Measurements from ENCODE around the gene MYOG.

Gene MYOG

DNA sequence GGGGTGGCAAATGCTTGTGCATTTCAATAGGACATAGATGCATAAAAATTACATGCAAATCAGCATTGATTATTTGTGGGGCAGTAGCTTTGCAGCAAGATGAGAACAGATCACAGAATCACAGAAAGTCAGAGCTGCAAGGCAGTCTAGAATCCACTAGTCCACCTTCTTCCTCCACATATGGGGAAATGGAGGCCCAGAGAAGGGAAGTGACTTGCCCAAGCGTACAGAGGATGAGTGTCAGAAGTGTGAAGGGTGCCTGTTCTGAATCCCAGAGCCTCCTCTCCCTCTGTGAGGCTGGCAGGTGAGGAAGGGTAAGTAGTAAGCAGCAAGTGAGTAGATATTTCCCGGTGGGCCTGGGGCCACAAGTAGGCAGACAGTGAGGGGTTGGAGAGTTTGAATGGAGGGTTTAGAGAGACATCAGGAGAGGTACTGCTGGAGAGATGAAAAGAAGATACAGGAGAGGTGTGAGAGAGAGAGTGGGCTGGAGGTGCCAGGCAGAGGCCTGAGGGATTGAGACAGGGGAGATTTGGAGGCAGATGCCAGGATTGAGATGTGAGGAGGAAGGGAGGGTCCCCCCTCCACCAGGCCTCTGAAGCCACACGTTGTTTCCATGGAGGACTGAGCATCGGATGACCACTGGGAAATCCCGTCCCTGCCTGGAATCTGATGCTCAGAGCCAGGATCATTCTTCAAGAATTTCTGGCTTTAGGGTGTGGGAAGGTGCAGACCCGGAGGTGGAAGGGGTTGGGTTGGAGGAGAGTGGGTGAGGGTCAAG, 4.8 kb upstream of the MYOG start:
- DNase-seq (ENCODE audit: low spot score) = no peak

DNA sequence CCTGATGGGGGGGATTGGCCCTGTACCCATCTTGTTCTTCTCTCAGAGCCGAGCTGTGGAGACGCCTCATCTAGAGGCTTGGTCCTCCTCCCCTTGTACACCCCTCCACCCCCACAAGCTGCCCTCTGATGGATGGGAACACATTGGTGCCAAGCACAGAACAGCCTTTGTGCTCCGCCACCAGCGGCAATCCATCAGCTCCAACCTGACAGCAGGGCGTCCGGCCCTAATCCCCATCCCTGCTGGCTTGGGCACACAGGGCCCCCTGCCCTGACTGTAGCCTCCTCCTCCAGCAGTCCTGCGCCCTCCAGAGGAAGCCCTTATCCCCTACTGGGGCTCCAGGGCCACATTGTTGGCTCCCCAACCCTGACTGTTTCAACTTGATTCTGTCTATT, 3.8 kb upstream of the MYOG start:
- DNase-seq (ENCODE audit: low spot score) = no peak

DNA sequence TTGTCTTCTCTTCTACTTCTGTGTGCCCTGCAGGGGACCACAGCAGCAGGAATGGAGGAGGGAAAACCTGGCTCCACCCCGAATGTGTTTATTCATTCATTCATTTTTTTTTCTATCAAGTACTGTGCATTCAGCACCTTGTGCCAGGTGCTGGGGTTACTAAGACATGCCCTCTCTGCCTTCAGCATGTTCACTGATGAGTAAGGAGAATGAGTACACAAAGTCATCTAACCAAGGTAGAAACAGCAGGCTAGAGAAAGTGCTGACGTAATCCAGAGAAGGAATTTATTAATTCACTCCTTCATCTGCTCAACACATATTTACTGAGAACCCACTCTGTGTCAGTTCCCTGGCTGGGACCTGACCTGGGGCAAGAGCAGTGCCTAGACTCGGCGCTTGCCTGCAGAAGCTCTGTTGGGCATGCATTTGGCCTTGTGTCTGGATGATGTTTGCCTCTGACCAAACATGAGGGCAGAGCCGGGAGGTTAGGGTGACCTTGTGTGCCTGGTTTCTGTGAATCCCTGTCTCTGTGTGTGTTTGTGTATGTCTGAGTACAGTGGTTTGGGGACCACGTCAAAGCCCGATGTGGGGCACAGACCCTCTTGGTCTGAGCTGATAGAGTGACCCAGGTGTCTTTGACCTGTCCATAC, 3.3 kb upstream of the MYOG start:
- no peak for DNase-seq (ENCODE audit: low spot score)

GRCh38 chr1:203088441-203088840, 2.6 kb upstream of the MYOG start:
- DNase-seq (ENCODE audit: low spot score) = no peak

GRCh38 chr1:203086992-203087763, 1.4 kb upstream of the MYOG start:
- DNase-seq (ENCODE audit: low spot score) = no peak

DNA sequence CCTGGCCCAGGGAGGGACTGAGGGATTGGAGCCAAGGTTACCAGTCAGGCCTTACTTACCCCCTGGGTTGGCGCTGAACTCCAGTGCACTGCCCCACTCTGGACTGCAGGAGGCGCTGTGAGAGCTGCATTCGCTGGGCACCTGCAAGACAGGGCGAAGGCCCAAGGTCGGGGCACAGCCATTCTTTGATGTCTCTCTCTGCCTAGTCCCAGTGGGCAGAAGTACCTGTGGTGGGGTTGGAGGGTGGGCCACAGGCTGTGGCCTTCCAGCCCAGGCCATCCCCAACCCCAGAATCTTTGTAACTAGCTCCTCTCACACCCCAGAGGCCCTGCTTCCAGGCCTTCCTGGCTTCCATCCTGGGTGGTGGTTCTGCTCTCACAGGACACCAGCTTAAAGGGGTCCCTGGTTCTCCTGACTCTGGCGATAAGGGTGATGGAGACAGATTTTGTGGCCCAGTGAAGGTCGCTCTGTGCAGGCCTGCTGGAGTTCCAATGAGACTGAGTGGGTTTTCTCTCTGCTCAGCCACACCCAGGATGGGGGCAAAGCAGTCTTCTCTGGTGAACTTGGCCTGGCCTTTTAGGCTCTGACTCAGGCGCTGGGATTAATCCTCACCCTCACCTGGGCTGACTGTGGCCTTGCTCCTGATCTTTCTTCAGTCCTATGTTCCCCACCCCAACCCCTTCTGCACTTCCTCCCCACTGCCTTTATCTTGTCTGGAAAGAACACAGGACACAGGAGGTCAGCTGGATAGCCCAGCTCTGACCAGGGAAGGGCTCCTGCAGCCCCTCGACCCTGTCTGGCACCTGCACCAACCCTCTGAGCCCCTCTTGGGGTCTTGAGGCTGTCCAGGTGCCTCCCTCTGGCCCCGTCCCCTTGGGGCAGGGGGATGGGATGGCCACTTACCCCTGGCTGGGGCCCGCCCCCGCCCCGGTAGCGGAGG, 954 bp downstream of the MYOG start:
- no peak for DNase-seq (ENCODE audit: low spot score)

DNA sequence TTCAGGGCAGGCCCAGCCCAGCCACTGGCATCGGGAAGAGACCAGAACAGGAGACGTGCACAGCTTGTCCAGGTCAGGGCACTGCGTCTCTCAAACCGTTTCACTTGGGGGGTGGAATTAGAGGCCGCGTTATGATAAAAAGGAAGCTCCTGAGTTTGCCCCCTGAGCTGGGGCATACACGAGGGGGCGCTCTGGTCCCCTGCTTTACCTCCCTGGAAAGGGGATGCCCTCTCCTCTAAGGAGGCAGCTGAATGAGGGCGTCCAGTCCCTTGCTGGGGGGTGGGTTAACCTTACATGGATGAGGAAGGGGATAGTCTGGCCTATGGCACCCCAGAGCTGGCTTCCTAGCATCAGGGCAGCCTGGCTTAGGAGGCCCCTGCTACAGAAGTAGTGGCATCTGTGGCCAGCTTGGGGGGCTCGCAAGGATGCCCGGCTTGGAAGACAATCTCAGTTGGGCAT, 2.3 kb downstream of the MYOG start:
- DNase-seq (ENCODE audit: low spot score) = no peak

DNA sequence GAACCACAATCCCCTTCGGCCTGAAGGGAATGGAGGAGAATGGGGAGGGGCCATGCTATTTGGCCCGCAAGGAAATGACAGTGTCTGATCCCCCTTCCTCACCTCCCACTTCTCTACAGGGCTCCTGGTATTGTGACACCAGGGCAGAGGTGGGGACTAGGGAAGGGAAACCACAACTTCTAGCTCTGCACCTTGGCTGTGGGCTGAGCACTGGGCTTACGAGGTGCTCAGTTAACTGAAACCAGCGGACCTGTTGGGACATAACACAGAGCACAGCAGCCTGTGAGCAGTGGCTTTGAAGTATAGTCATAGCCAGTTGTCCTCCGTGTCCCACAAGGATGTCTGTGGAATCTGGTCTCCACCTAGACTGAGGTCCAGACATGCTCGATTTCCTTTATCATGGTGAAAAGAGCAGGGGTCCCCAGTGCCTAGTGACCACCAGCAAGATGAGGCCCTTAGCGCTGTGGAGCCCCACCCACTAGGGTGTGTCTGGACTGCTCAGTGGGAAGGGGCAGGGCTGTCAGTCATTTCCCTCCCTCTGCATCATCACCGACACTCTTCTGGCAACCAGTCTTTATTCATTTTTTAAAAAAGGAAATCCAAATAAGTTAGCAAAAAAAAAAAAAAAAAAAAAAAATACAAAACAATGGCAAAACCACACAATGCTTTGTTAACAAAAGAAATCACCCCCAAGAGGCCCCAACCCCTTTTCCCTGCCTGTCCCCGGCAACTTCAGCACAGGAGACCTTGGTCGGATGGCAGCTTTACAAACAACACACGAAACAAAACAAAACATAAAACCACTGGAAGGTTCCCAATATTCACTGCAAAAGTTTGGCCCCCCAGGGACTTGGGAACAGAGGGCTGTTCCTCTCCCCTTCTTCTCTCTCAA, 3.0 kb downstream of the MYOG start:
- DNase-seq (ENCODE audit: low spot score) = no peak

DNA sequence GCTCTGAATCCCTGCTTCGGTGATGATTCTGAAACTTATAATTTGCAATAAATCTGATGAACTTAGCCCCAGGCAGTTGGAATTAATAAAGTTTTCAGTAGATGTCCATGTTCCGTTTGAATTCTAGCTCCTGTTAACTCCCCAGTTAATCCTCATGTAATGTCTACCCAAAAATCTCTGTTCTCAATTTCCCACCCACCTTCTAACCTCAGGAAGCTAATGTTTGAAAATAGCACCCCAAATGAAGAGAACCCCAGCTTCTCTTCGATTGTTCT, 3.6 kb downstream of the MYOG start:
- DNase-seq (ENCODE audit: low spot score) = no peak

DNA sequence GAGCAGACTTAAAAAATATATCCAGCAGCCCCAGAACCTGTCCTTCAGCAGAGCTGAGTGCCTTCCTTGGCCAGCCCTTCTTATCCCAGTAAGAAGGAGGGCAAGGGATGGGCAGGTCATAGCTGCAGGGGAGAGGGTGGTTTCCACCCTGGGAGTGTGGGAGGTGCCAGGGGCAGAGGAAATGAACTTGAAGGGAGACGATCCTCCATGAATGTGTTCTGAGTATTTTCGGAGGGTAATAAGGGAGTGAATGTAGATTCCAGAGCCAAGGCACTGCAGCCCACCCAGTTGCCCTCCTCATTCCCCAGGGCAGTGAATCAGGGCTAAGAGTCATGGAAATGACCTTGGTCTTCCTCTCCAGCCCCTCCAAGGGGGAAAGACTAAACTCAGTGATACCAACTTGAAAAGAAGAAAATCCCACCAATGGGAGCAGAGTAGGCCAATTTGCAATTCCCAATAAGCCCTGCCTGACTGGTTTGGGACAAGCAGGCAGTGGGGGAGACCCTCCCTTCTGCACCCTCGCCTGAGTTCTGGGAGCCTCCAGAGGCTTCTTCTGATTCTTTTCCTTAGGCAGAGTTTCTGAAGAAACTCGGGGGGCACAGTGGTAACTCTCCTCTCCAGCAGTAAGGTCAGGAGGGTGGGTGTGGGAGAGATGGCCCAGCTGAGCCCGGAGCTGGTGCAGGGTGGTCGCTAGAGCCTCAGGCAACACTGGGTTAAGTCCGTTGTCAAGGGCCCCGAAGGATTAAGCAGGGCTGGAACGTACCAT, 4.2 kb downstream of the MYOG start:
- no peak for DNase-seq (ENCODE audit: low spot score)

DNA sequence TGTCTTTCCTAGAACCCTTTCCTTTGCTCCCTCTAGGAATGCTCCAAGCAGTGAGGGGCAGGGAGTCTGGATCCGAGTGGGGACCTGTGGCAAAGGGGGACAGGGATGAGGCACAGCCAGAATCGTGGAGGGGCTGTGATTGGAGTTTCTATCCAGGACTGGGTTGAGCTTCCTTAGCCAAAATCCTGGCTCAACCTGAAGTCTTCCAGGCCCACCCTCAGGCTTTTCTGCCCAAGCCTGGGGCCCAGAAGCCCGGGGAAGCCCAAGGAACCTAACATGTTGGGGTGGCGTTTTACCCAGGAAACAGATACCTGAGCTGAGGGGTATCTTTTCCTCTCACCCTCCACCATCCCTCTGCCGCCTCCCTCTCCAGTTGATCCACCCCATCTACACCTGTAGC, 5.4 kb downstream of the MYOG start:
- no peak for DNase-seq (ENCODE audit: low spot score)

- no peak for DNase-seq (ENCODE audit: low spot score)
These were observed 7.3 kb downstream of the MYOG start for GRCh38 chr1:203078478-203078877.

DNA sequence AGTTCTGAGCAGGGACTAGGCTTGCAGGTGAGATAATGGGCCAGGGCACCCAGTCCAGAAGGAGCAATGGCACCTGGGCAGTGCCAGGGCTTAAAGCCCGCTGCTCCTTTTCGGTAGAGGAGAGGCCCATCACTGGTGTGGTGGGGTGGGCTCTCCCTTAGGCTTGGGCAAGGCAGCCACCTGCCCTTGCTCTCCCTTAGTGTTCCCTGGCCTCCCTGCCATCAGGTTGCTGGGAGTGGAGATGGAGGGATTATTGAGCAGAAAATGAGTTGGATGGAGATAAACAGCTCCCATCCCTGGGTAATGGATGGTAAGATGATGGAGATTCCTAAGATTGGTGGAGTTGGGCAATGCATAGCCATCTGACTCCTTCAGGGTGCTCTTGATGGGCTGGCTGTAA, 7.9 kb downstream of the MYOG start:
- no peak for DNase-seq (ENCODE audit: low spot score)

- no peak for DNase-seq (ENCODE audit: low spot score)
These were observed 8.4 kb downstream of the MYOG start for GRCh38 chr1:203077367-203077766.

DNA sequence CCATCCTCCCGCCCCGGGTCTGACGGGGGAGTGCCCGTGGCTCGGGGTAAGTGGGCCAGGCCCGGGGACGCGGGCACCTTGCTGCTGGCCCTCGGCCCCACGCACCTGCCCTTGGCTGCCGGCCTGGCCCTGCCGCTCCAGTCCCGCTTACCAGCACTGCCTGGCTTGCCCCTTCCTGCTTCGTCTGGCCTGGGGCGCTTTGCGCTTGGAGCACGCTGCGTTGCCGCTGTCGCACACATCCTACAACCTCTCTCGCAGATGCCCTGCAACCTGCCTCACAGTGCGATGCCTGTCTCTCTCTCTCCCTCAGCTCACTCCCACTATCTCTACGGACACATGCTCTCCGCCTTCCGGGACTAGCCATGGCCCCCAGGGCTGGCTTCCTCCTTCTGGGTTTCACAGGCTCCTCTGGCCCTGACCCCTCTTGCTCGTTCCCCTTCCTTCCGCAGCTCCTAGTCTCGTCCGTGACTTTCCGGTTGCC, 9.7 kb downstream of the MYOG start:
- no peak for DNase-seq (ENCODE audit: low spot score)

DNA sequence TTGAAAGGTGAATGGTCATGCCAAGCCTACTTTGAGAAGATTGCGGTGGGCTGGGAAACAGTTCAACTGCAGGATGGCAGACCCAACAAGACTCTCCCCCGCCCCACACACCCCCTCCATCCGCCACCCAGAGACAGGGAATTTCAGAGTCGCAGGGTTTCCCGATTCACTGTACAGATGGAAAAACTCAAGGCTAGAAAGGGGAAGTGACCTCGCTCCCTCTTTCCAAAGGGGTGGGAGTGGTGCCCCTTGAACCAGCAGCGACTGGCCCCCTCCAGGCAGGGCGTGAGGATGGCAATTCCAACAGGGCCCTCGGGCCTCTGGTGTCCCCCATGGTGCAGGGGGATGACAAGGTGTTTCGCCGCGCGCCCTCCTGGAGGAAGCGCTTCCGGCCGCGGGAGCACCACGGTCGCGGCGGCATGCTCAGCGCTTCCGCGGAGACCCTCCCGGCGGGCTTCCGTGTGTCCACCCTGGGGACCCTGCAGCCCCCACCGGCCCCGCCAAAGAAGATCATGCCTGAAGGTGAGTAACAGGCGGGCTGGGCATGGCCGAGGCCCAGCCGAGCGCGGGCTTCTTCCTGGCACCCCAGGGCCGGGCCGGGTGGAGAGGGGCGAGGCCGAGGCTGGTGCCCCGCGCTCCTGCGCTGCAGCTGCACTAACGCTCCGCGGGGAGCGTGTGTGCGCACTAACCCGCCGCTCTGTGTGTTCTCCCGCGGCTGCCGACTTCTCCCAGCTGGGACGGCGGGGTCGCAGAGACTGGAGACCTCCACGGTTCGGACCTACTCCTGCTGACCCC, 10.4 kb downstream of the MYOG start:
- no peak for DNase-seq (ENCODE audit: low spot score)

DNA sequence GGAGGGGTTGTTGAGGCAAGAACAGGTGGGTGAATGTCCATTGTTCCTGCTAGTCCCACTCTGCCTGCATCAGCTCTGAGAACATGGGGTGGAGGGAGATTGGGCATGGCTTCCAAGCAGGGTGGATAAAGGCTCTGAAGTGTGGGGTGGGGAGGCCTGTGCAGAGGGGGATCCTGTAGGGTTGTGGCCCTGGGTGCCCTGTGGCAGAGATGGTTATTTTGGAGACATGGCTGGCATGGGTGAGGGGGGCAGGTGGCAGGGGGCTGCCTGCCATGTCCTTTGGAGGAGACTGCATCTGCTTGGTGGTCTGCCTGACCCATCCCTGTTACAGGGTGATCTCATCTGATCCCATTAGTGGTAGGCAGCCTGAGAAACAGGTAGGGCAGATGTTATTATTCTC, 11.2 kb downstream of the MYOG start:
- no peak for DNase-seq (ENCODE audit: low spot score)

GRCh38 chr1:203073469-203073868, 12.3 kb downstream of the MYOG start:
- DNase-seq (ENCODE audit: low spot score) = no peak

- DNase-seq (ENCODE audit: low spot score) = no peak
These were observed 12.9 kb downstream of the MYOG start for GRCh38 chr1:203072911-203073310.

Measured in LoVo (cell line).